ENCODE results near the gene CREB3.

Gene CREB3, protein sequence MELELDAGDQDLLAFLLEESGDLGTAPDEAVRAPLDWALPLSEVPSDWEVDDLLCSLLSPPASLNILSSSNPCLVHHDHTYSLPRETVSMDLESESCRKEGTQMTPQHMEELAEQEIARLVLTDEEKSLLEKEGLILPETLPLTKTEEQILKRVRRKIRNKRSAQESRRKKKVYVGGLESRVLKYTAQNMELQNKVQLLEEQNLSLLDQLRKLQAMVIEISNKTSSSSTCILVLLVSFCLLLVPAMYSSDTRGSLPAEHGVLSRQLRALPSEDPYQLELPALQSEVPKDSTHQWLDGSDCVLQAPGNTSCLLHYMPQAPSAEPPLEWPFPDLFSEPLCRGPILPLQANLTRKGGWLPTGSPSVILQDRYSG

DNA sequence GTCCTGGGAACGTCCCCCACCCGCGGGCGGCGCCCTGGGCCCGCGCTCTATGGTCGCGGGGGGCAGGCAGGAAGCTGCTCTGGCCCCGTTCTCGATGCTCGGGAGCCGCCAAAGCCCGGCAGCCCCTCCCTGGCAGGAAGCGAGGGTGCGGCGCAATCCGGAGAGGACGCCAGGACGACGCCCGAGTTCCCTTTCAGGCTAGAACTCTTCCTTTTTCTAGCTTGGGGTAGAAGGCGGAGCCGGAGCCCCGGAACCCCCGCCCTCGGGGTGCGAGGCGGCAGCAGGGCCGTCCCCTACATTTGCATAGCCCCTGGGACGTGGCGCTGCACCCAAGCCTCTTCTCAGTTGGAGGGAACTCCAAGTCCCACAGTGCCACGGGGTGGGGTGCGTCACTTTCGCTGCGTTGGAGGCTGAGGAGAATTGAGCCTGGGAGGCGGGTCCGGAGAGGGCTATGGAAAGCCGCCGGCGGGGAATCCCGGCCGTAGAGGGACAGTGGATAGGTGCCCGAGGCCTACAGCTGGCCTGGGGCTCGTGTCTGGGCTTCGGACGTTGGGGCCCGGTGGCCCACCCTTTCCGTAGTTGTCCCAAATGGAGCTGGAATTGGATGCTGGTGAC, at the start of gene CREB3, which contains the start of gene TLN1:
Gene CREB3, plus strand, starts transcription at position 482 of the 615 bp plus-strand sequence. Its CDS starts 107 bp downstream, at position 589.
Gene TLN1, minus strand, starts transcription at position 11 of the 615 bp plus-strand sequence. CDS start 6,501 bp downstream, outside the sequence.
- peak; percentile 94 for DNase-seq

- DNase-seq = no peak
Observed at GRCh38 chr9:35683323-35683722, 49.1 kb upstream of the CREB3 start.

GRCh38 chr9:35684921-35685320, 47.5 kb upstream of the CREB3 start:
- no peak for DNase-seq

- DNase-seq = no peak
Observed at GRCh38 chr9:35685506-35685905, 47.0 kb upstream of the CREB3 start.

- DNase-seq = no peak
Observed at GRCh38 chr9:35686222-35687203, 46.0 kb upstream of the CREB3 start.

- DNase-seq = no peak
Observed at GRCh38 chr9:35687306-35687705, 45.2 kb upstream of the CREB3 start.

DNA sequence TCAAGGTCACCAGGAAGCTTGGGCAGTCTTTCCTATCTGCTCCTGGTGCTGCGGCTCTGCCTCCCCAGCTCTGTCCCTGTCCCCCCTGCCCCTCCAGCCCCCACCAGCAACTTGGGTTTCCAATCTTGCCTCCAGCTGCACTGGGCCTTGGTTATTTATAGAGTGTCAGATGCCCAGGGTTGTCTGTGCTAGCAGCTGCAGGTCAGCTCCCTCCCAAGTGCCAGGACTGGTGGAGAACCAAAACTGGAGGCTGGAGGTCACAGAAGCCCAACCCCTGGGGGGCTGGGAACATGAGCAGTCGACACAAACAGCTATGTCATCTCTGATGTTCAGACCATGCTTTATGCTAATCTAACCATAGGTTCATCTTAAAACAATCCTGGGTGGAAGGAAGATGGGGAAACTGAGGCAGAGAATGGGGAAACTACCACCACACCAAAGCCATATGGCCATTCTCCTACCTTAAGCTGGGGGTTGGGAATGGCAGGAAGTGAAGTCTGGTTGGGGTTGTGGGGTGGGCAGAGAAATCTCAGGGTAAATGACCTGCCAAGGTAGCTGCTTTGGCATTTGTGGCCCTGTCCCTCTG, 44.4 kb upstream of the CREB3 start:
- no peak for DNase-seq

GRCh38 chr9:35688558-35689541, 43.6 kb upstream of the CREB3 start:
- DNase-seq = no peak

DNA sequence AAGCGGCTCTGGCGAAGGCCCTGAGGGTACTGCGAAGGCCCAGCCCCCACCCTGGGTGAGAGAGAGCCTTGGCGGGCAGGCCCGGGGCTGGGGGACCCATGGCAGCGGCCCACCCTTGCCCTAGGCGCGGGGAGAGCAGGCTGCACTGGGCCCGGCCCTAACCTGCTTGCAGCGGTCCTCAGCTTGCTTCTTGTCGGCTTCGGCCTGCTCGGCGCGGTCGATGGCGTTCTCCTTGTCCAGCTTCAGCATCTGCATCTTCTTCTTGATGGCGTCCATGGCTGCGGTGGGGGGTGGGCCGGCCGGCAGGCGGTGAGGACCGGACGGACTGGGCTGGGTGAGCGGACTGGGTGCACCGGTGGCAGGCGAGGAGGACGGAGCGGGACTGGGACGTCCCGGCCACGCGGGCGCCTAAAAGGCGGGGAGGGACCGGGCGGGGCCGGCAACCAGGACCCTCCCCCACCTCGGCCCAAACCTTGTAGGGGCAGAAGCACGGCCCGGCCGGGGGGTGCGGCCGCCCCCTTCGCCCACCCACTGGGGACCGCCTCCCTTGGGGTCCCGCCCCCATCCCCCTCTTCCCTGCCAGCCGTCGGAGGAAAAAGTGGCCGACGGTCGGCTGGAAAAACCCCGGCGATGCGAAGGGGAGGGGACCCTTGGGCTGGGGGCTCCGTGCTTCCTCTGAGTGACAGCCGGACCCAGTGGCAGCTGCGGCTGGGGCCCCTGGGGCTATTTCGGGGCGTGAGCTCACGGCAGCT, 42.7 kb upstream of the CREB3 start, which contains the start of gene TPM2:
Gene TPM2, minus strand, starts transcription at position 384 of the 752 bp plus-strand sequence. Its CDS starts 108 bp downstream, at position 276.
- DNase-seq = no peak

GRCh38 chr9:35690294-35690613, 42.2 kb upstream of the CREB3 start:
- no peak for DNase-seq

DNA sequence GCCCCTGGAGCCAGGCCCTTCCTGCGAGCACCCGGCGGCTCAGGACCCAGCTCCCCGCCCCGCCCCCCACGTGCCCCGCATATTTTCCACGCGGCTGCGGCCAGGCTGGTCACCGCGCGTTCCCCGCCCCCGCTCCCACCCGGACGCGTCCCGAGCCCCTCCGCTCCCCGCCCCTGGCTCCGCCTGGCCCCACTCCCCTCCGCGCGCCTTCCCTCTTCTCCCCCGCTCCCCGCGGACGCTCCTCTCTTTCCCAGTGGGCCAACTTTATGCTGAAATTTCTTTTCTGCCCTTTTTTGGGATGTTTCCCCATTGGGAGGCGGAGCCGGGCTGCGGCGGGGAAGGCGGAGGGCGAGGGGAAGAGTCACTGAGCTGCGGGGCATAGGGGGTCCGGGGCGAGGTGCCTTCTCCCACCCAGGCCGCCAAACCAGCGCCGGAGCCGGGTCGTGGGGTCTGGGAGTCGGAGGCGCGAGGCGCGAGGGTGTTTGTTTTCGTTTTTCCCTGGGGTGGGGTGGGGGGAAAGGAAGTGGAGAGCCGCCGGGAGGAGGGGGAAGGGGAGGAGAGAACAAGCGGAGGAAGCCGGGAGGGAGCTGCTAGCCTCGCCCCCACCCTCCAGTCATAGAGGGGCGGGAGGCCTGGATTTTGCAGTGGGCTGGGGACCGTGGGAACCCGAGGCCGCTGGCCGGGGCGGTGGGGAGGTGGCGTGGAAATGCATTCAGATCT, 41.7 kb upstream of the CREB3 start:
- peak; percentile 10 for DNase-seq

GRCh38 chr9:35691334-35691650, 41.2 kb upstream of the CREB3 start:
- no peak for DNase-seq

GRCh38 chr9:35691757-35692301, 40.6 kb upstream of the CREB3 start:
- DNase-seq = no peak

DNA sequence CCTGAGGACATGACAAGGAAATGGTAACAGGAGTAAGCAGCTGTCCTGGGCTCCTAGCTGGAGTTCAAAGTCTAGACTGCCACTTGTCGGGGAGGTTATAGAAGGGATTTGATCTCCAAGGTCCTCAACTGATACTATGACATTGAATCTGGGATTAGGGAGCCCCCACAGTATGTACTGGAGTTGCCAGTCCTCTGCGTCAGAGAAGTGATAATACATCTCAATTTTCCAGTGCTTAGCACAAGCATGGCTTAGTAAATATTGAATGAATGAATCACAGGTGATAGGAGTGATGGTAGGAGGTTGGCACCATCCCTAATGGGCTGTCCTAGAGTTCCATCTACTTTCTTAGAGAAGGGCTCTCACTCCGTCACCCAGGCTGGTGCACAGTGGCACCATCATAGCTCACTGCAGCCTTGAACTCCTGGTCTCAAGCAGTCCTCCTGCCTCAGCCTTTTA, 36.5 kb upstream of the CREB3 start:
- no peak for DNase-seq

DNA sequence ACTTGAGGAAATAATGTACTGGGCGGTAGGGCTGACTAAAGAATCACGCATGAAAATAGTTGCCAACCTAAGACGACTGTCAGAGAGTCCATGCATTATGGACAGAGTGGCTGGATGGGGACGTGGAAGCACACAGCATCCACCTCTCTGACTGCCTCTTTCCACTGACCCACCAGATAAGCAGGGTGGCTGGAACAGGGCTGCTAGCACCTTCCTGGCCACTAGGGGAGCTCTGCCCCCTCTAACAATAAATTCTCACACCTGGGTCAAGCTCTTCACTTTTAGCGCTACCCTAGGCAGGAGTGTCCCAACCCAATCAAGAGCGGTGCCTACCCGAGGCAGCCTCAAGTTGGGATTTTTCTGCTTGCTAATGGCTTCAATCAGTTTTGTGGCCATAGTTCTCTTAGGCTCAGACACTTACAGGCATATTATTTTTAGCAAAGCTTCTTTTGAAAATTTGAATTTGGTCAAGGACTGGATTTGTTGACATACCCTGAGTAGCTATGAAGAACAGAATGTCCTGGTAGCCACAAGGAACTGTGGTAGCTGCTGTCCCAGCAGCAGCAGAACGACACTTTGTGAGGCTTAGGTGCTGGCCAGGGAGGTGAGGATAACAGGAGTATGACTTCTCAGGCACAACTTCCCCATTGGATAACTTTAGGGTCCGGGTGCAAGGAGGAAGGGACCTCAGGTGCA, 35.8 kb upstream of the CREB3 start:
- peak; percentile 58 for DNase-seq

DNA sequence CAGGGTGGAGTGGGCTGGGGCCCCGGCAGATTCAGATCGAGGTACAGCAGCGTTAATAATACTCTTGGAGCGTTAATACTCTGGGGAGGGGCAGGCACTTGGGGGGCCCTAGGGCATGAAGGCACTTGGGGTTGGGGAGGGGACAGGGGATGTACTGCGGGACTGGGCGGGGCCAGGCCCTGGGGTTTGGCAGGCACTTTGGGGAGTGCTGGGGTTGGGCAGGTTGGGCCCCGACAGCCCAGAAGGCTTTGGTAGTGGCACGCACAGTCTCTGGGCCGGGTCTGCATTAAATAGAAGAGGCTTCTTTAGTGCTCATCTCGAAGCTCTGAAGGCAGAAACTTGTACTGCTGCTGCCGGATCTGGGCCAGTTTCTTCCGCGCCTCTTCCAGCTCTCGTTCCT, 35.0 kb upstream of the CREB3 start:
- DNase-seq = no peak

GRCh38 chr9:35698231-35698630, 34.2 kb upstream of the CREB3 start:
- no peak for DNase-seq

DNA sequence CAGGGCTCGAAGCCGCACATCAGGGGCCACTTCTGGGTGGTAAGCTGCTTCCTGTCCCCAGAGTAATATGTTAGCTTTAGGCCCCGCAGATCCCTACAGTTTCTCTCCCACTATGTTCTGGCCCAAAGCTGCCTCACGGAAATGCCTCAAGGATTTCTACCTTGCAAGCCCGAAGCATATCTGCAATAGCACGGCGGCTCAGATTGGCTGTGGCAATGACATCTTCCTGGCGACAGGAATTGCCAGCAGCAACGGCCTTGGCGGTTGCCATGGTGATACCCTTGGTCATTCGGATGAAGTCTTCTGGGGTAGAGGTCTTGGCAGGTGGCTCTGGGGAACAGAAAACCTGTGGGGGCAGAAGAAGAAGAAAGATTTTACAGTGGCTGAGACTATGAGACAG, 32.4 kb upstream of the CREB3 start:
- no peak for DNase-seq

GRCh38 chr9:35700942-35701341, 31.5 kb upstream of the CREB3 start:
- no peak for DNase-seq
